Activated CD8-positive, alpha-beta T cell treated with anti-CD3 and anti-CD28 coated beads, Interleukin-2, amount 10 ng/mL, durations not matched to agents 7 days and 5 days (primary cell): Measurements from ENCODE around the gene A3GALT2. TPM values are rescaled to one million over a fixed set of nuclear protein-coding genes. Genes with fewer than 3 reads are reported as not detected.

Experiments
- ATAC-seq: fragments of 150-1000 bp; cut with Tn5 transposase; one replicate; pipeline ENCODE4 v1.10.0; 2021; ENCODE audit warnings: moderate library complexity
- CTCF ChIA-PET: fragments of 350-600 bp; sonication (Branson Sonifier 250); formaldehyde crosslinking; loops from one replicate; lab custom pipeline; 2021; ENCODE audit warnings: antibody characterized with exemption; lab: Charles Lee
- POLR2A ChIA-PET: fragments of 350-600 bp; sonication (Branson Sonifier 250); formaldehyde crosslinking; loops from one replicate; lab custom pipeline; 2021; ENCODE audit warnings: antibody characterized with exemption; lab: Charles Lee
- DNase-seq: peaks from one replicate; pipeline ENCODE4 v3.0.0-alpha.2; 2020
- H3K27ac Mint-ChIP-seq: one replicate; pipeline ENCODE4 v1.8.0; 2021; ENCODE audit warnings: mild to moderate bottlenecking, mixed read lengths
- H3K27me3 Mint-ChIP-seq: one replicate; pipeline ENCODE4 v1.8.0; 2021; ENCODE audit warnings: low read depth, mixed read lengths
- H3K36me3 Mint-ChIP-seq: one replicate; pipeline ENCODE4 v1.8.0; 2021; ENCODE audit warnings: low read depth, mixed read lengths
- H3K4me1 Mint-ChIP-seq: one replicate; pipeline ENCODE4 v1.8.0; 2021; ENCODE audit warnings: low read depth, mixed read lengths
- H3K4me3 Mint-ChIP-seq: one replicate; pipeline ENCODE4 v1.8.0; 2021; ENCODE audit warnings: mild to moderate bottlenecking, mixed read lengths
- H3K9me3 Mint-ChIP-seq: one replicate; pipeline ENCODE4 v1.8.0; 2022; ENCODE audit warnings: mixed read lengths; ENCODE audit not compliant: insufficient read depth
- total RNA-seq, 2 experiments: library from RNA; stranded (reverse); gene quantifications; one replicate each; pipeline ENCODE4 v1.2.3, GENCODE V29; 2021

Gene A3GALT2
- total RNA-seq, 2 experiments from 2014 or later: not detected

GRCh38 chr1:33307494-33307864 is 13.4 kb downstream of the A3GALT2 start:
- Mint-ChIP-seq H3K9me3 (no peaks in the 10 kb centered on the region), H3K27ac (no peak overlapping the region), H3K4me1 (peaks cover 20% of the 10 kb centered on the region), H3K36me3 (peaks cover 21% of the 10 kb centered on the region), H3K27me3 (peaks cover 12% of the 10 kb centered on the region), H3K4me3 (no peak overlapping the region)
- ChIA-PET POLR2A (no interaction called here), CTCF (interaction anchor here (1.4 kb wide), 1 partner anchor 12 kb away, joined by 7 read pairs; no protein-coding TSS in a partner anchor)
- DNase-seq: no peak
- ATAC-seq: no peak

GRCh38 chr1:33306653-33307493 is 14.0 kb downstream of the A3GALT2 start:
- no peak for DNase-seq
- no peak overlapping the region for H3K4me3 Mint-ChIP-seq

GRCh38 chr1:33305816-33306652 is 14.9 kb downstream of the A3GALT2 start:
- H3K9me3 Mint-ChIP-seq: no peaks in the 10 kb centered on the region
- ChIA-PET POLR2A (interaction anchor here (0.6 kb wide), 1 partner anchor 230 kb away, joined by 3 read pairs; no protein-coding TSS in a partner anchor), CTCF (interaction anchor here (1.2 to 3.5 kb wide), 2 partner anchors 11 to 31 kb away, joined by 3 to 19 read pairs; no protein-coding TSS in a partner anchor)
- peaks cover 29% of the 10 kb centered on the region for H3K36me3 Mint-ChIP-seq
- H3K4me1 Mint-ChIP-seq: peaks cover 31% of the 10 kb centered on the region
- ATAC-seq: no peak
- H3K4me3 Mint-ChIP-seq: no peak overlapping the region
- H3K27ac Mint-ChIP-seq: no peak overlapping the region
- peaks cover 10% of the 10 kb centered on the region for H3K27me3 Mint-ChIP-seq
- no peak for DNase-seq

More at GRCh38 chr1:33306653-33307493, 14.0 kb downstream of the A3GALT2 start:
- ATAC-seq: no peak
- Mint-ChIP-seq H3K27me3 (peaks cover 10% of the 10 kb centered on the region), H3K4me1 (peaks cover 26% of the 10 kb centered on the region), H3K36me3 (peaks cover 25% of the 10 kb centered on the region), H3K9me3 (no peaks in the 10 kb centered on the region), H3K27ac (no peak overlapping the region)
- ChIA-PET CTCF (interaction anchor here (3.5 kb wide), 1 partner anchor 11 kb away, joined by 19 read pairs; no protein-coding TSS in a partner anchor), POLR2A (no interaction called here)

GRCh38 chr1:33305016-33305415 is 15.9 kb downstream of the A3GALT2 start:
- DNase-seq (no peak), ATAC-seq (no peak)
- CTCF ChIA-PET: interaction anchor here (1.2 to 3.5 kb wide), 2 partner anchors 10 to 32 kb away, joined by 3 to 19 read pairs; no protein-coding TSS in a partner anchor
- POLR2A ChIA-PET: interaction anchor here (0.6 kb wide), 1 partner anchor 231 kb away, joined by 3 read pairs; no protein-coding TSS in a partner anchor
- H3K36me3 Mint-ChIP-seq: peaks cover 33% of the 10 kb centered on the region
- H3K9me3 Mint-ChIP-seq: no peaks in the 10 kb centered on the region
- peaks cover 31% of the 10 kb centered on the region for H3K4me1 Mint-ChIP-seq
- no peak overlapping the region for H3K27ac Mint-ChIP-seq
- no peak overlapping the region for H3K4me3 Mint-ChIP-seq
- H3K27me3 Mint-ChIP-seq: peaks cover 10% of the 10 kb centered on the region

GRCh38 chr1:33302325-33302724 is 18.6 kb downstream of the A3GALT2 start:
- Mint-ChIP-seq H3K36me3 (peaks cover 41% of the 10 kb centered on the region), H3K4me1 (peaks cover 43% of the 10 kb centered on the region), H3K4me3 (peak overlapping the region; percentile 48), H3K9me3 (no peaks in the 10 kb centered on the region), H3K27me3 (peaks cover 10% of the 10 kb centered on the region), H3K27ac (peak overlapping the region; percentile 91)
- ATAC-seq (peak; percentile 71), DNase-seq (peak; percentile 83)
- ChIA-PET CTCF (interaction anchor here (1.0 kb wide), 1 partner anchor 175 kb away, joined by 4 read pairs; no protein-coding TSS in a partner anchor), POLR2A (no interaction called here)

- ChIA-PET POLR2A (no interaction called here), CTCF (no interaction called here)
- no peak for DNase-seq
- ATAC-seq: no peak
- Mint-ChIP-seq H3K4me1 (peaks cover 43% of the 10 kb centered on the region), H3K4me3 (no peak overlapping the region), H3K27ac (peak overlapping the region; percentile 91), H3K36me3 (peaks cover 49% of the 10 kb centered on the region), H3K9me3 (no peaks in the 10 kb centered on the region), H3K27me3 (peaks cover 9% of the 10 kb centered on the region)
These were observed 19.5 kb downstream of the A3GALT2 start for GRCh38 chr1:33301273-33301984.

GRCh38 chr1:33300673-33301072 is 20.2 kb downstream of the A3GALT2 start:
- no peak for ATAC-seq
- H3K27me3 Mint-ChIP-seq: peaks cover 2% of the 10 kb centered on the region

GRCh38 chr1:33299461-33300155 is 21.3 kb downstream of the A3GALT2 start:
- no peak overlapping the region for H3K4me3 Mint-ChIP-seq
- H3K36me3 Mint-ChIP-seq: peaks cover 47% of the 10 kb centered on the region
- ChIA-PET CTCF (interaction anchor here (1.2 to 4.6 kb wide), 3 partner anchors 13 to 171 kb away, joined by 4 to 75 read pairs (median 7); partner anchors contain the start of gene ZSCAN20), POLR2A (no interaction called here)
- no peak for DNase-seq
- peaks cover 51% of the 10 kb centered on the region for H3K4me1 Mint-ChIP-seq
- H3K27me3 Mint-ChIP-seq: no peaks in the 10 kb centered on the region
- no peak overlapping the region for H3K27ac Mint-ChIP-seq
- ATAC-seq: no peak
- H3K9me3 Mint-ChIP-seq: no peaks in the 10 kb centered on the region

More at GRCh38 chr1:33300673-33301072, 20.2 kb downstream of the A3GALT2 start:
- H3K4me1 Mint-ChIP-seq: peaks cover 44% of the 10 kb centered on the region
- H3K4me3 Mint-ChIP-seq: no peak overlapping the region
- DNase-seq: no peak
- H3K36me3 Mint-ChIP-seq: peaks cover 52% of the 10 kb centered on the region
- H3K9me3 Mint-ChIP-seq: no peaks in the 10 kb centered on the region
- ChIA-PET CTCF (no interaction called here), POLR2A (no interaction called here)
- H3K27ac Mint-ChIP-seq: peak overlapping the region; percentile 91

GRCh38 chr1:33298623-33299277 is 22.1 kb downstream of the A3GALT2 start:
- no peaks in the 10 kb centered on the region for H3K27me3 Mint-ChIP-seq
- CTCF ChIA-PET: interaction anchor here (0.6 to 4.6 kb wide), 19 partner anchors 10 to 370 kb away, joined by 3 to 75 read pairs (median 4); partner anchors contain the start of gene ZSCAN20
- H3K9me3 Mint-ChIP-seq: no peaks in the 10 kb centered on the region
- peak; percentile 74 for DNase-seq
- no peak overlapping the region for H3K27ac Mint-ChIP-seq
- peaks cover 45% of the 10 kb centered on the region for H3K36me3 Mint-ChIP-seq
- ATAC-seq: peak; percentile 53
- POLR2A ChIA-PET: no interaction called here
- peaks cover 45% of the 10 kb centered on the region for H3K4me1 Mint-ChIP-seq
- no peak overlapping the region for H3K4me3 Mint-ChIP-seq
